Nucleus accumbens (tissue), 56 donors: ENCODE results near the gene ITGA11.

Experiments used
- DNase-seq, 56 donors: peaks; one replicate each; lab custom pipeline; 2025; lab: John Stamatoyannopoulos, UW

The ITGA11 gene

GRCh38 chr15:68379058-68379758 is 52.8 kb downstream of the ITGA11 start:
- no peak for DNase-seq

DNA sequence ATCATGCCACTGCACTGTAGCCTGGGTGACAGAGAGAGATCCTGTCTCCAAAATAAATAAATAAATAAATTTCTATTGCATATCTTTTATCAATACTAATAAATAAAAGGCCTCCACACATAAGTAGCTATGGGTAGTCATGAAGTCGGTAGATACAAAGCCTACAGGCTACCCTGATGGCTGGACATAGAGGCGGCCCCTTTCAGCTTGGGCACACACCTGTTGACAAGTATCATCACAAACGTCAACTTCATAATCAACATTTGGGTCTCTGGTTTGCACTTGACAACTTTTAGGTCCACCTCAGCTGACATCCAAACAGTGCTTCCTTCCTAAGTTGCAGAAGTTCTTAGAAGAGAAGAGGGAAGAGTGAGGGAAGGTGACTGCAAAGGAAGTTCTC is 53.4 kb downstream of the ITGA11 start:
- DNase-seq, result no peak

DNA sequence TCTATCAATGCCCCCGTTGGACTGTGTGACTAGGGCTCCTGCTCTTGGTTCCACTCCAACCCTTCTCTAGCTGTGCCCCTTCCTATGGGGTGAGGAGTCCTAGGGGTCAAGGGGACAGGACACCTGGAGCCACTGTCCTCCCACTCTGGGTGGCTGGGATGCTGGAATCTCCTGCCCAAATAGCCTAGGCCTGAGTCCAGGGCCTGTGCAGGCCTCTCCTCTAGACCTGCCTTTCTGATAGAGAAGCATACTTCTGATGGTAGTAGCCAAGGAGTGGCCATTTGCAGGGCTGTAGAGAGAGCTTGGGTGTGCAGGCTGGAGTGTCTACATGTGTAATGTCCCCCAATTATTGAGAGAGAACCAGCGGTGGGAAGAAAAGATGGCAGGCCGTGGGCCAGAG is 54.2 kb downstream of the ITGA11 start:
- no peak for DNase-seq

DNA sequence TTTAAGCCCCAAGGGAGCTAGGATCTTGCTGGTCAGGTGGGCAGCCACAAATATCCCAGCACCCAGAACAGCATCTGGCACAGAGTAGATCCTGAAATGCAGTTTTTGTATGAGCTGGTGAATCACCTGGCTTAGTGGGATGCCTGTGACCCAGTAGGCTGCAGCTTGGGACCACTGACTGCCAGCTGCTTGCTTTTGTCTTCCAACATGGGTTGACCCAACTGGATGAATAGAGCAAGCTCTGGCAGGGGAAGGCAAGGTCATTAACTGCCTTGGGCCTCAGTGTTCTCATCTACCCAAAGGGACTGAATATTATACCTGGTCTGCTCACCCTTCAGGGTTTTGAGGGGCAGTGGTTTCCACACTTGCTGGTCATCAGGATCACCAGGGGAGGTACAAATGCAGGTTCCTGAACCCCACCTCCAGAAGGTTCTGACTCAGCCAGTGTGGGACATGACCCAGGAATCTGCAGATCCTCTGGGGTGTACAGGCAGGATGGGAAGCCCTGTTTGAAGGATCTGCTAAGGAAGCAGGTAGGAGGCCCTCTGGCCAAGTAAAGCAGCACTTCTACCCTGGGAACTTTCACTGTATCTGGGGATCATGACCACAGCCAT is 55.4 kb downstream of the ITGA11 start:
- DNase-seq, result no peak

DNA sequence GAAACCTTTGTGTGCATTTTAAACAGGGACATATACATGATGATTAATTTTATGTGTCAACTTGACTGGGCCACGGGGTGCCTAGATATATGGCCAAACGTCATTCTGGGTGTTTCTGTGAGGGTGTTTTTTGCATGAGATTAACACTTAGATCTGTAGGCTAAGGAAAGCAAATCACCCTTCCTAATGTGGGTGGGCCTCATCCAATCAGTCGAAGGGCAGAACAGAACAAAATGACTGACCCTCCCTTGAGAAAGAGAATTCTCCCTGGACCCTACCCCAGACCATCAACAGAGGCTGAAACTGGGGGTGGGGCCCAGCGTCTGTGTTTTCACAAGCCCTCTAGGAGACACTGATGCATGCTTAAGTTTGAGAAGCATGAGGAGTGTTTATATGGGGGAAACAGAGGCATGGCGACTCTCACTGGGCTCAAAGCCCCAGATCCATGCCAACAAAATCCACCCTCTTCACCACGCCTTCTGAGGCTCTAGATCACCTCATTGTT is 56.2 kb downstream of the ITGA11 start:
- no peak for DNase-seq

DNA sequence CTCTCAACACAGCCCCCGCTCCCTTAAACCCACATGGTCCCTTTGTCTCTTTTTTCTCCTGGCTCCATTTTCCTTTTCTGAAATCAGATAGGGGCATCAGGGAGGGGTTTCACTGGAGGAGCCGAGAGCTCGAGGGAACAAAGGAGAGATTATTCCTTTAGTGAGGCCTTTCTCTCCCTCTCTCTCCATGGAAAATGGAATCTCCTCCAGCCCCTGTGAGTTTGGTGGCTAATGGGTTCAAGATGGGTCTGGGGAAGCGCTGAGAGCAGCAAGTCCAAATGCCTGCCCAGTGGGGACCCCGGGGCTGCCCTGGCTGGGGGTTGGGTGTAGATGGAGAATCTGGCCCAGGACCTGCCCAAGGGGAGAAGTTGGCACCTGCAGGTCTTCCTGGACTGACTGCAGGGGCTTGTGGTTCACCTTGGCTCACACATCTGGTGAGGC is 56.8 kb downstream of the ITGA11 start:
- DNase-seq, result no peak

DNA sequence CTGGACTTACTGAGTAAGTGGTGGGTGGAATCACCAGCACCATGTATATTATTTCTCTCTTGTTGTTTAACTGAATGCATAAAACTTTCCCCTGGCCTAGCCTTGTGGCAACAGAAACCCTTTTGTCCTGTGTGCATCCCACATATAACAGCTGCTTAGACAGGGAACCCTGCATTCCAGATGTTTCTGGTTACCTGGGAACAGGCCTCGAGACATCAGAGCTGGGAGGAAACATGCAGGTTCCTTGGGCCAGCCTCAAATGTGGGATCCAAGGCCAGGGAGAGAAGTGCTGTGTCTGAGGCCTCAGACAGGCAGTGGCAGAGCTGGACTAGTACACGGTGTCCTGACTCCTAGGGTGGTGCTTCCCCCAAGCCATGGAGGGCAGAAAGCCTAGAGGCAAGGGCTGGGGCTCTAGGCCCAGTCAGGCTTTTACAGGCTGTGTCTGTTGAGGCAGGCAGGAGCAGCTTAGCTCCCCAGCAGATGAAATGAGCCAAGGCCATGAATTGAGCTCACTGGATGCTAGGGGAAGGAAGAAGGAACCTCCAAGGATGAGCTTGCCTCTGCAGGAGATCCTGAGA is 57.7 kb downstream of the ITGA11 start:
- no peak for DNase-seq

DNA sequence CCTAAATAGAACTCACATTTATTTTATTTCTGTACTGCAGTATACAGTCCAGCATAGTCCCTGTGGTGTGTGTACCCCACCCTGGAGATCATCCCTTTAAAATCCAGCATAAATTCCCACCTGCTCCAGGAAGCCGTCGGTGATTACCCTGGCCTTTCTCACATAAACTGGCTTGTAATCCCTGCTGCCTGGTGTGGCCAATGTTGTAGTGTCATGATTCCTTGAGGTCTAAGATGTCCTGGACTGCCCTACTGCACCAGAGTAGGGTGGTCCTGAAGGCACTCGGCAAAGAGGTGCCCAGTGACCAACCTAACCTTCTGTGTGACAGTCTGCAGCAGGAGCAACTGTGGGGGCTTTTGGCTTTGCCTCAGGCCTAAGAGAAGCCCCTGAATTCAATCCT is 58.9 kb downstream of the ITGA11 start:
- no peak for DNase-seq

- DNase-seq, result peak in 2 of 56 donors; percentile 15 to 20
These were observed 59.6 kb downstream of the ITGA11 start for GRCh38 chr15:68372291-68372811.

DNA sequence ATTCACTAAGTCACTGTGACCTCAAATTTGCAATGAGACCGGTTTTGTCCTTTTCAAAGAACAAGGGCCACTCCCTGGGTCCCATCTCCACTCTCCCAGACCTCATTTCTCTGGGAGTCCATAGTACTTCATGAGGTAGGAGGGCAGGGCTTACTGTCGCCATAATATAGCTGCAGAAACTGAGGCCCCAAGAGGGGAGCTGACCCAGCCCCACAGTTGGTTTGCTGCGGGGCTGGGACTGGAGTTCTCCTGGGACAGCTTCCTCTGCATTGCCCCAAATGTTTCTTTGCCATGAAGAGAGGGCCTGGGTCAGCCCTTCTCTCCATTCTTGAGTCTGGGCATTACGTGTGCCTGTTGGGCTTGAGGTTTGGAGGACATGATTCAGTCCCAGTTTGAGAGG is 60.1 kb downstream of the ITGA11 start:
- DNase-seq, result no peak

DNA sequence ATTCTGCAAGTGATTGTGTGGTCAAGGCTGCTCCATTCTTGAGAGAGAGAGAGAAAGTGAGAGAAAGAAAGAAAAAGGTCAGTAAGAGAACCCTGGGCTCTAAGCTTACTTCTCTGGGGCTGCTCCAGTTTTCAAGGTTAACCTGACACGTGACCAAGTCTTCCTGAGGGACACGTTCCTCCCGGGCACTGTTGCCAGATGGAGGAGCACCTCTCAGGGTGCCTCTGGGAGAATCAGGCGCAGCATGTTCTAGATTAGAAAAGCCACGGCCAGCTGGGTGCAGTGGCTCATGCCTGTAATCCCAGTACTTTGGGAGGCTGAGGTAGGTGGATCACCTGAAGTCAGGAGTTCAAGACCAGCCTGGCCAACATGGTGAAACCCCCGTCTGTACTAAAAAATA is 60.8 kb downstream of the ITGA11 start:
- no peak for DNase-seq

DNA sequence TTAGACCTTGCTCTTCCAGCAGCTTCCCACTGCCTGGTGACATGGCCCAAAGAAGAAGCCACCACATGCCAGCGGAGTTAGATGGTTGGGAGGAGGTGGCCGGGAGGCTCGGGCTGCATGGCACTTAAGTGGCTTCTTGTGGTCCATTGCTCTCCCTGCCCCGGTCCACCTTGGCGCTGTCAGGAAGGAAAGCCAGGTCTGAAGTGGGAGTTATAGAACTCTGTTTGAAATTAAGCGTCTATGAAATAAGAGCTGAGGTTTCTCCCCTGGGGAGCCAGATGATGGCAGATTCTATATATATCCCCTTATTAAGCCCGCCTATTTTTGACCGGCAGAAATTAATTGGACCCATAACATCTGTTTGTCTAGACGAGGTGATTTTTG is 61.2 kb downstream of the ITGA11 start:
- no peak for DNase-seq

DNA sequence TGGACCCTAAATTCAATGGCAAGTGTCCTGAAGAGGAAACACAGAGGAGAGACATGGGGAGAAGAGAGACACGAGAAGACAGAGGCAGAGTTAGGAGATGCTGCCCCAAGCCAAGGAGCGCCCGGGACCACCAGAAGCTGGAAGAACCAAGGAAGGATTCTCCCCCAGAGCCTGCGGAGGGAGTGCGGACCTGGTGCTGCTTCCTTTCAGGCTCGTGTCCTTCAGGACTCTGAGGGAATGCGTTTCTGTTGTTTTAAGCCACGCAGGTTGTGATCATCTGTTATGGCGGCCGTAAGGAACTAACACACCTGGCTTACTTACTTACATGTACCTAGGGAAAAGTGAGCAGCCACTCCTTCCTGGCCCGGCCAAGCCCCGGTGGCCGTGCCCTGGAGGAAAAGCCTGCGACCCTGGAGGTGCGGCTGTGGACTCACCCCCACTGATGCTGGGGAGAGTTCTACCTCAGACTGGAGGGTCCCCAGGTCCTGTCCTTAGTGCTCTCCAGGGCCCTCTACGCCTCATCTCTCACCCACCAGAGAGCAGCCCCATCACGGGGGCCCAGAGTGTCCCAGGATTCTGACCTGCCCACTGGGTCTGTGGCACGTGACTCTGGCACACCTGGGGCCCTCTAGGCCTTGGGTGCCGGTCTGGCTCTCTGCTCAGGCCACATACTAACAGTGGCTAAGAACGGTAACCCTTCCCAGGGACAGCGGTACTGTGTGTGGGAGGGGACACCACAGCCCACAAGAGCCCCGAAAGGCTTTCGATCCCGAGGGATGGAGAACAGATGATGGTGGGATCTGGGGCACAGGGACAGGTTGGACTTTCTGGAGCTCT is 61.8 kb downstream of the ITGA11 start:
- no peak for DNase-seq

DNA sequence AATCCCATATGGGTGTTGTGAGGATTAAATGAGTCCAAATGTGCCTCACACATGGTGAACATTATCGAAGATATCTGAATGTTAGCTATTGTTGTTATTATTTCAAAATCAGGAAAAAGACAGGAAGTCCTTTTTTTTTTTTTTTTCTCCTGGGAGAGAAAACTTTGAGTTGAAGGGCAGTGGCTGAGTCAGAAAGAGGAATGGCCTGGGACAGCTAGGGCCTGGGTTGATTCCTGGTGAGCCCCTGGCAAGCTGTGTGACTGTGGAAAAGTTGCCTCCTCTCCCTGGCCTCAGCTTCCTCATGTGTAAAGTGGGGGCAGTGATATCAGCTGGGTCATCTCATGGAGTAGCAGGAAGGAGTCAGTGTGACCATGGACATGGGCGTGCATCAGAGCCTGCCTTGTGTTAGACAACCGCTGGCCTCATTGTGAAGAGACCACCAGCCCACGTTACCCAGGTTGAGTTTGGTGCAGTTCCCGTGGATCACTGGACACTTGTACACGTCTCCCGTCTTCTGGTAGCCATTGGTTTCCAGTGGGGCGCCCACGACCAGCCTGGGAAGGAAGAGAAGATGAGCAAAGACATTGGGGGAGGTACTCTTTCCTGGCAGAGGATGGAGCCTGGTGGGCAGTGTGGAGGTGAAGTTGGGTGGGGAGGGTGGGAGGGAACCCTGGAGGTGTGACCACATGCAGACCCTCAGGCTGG is 63.1 kb downstream of the ITGA11 start:
- DNase-seq, result no peak

- no peak for DNase-seq
These were observed 64.0 kb downstream of the ITGA11 start for GRCh38 chr15:68367992-68368391.

GRCh38 chr15:68367226-68367625 is 64.7 kb downstream of the ITGA11 start:
- no peak for DNase-seq

GRCh38 chr15:68366314-68366713 is 65.6 kb downstream of the ITGA11 start:
- DNase-seq, result no peak

GRCh38 chr15:68365770-68366169 is 66.2 kb downstream of the ITGA11 start:
- no peak for DNase-seq

- peak in 1 of 56 donors; percentile 11 for DNase-seq
These were observed 66.7 kb downstream of the ITGA11 start for GRCh38 chr15:68365140-68365745.

DNA sequence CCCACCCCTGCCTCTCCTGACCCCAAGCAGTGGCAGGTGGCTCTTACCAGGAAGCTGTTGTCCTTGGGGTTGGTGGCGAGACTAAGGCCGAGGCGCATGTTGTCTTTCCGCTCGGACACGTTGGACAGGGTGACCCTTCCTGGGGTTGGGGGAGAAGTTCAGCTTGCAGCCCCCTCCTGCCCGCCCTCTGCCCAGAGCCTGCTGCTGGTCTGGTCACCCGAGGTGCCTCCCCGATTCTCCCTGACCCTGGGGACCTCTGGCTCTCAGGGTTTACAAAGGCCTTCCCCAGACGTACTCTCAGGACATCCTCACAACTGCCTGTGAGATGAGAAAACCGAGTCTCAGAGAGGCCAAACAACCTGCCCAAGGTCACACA is 67.3 kb downstream of the ITGA11 start:
- no peak for DNase-seq
